ENCODE results near the gene ATF3.

ATF3 gene

DNA sequence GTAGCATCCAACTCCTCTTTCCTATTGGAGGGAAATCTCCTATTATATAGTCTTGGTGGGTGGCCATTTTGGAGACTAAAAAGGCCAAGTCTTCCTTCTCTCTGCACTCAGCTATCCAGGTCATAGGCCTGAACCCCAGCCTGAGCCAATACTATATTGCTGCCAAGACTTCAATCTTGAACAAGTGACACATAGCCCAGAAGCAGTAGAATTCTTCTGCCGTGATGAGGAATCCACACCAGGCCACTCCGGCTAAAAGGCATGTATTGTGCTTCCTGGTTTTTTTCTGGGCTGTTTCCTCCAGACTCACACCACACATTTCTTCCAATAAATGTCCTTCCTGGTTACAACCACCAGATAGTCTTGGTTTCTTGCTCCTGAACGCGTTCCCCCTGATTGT, 43.0 kb downstream of the ATF3 start:
- DNase-seq (ENCODE audit: low read depth, low spot score): no peak

DNA sequence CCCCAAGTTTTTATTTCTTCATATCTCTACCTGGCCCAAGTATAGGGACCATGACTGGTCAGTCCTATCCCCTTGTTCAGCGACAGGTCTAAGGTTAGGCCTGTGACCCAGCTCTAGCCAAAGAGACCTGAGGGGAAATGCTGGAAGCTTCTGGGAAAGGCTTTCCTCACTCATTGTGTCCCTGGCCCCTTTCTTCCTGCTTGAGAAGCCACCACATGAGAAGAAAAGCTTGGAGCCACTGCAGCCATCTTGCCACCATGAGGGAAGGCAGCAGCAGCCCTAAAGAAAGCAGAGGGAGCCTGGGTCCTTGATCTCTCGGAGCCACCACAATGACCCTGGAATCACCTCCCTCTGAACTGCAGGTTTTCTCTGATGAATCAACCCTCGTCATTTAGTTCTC, 43.4 kb downstream of the ATF3 start:
- no peak for DNase-seq (ENCODE audit: low read depth, low spot score)

DNA sequence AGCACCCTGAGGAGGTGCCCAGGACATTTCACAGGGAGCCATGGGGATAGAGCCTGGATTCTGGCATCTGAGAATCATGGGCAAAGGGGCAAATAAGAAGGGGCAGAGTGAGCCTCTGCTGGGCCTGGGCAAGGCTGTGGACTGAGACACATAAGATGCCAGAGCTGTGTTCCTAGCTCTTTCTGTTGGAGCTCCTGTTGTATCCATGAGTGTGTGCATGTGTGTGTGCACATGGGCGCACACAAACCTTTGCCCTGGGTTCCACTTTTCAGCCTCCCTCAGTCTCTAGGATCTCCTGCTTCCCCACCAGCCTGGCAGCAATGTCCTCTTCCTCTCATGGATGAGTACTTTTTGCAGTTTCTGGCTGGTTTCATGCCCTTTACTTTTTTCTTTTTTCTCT, 44.0 kb downstream of the ATF3 start:
- no peak for DNase-seq (ENCODE audit: low read depth, low spot score)

- peak; percentile 91 for DNase-seq (ENCODE audit: low read depth, low spot score)
Measured at GRCh38 chr1:212655668-212656440, 47.3 kb downstream of the ATF3 start.

GRCh38 chr1:212656730-212657129, 48.2 kb downstream of the ATF3 start:
- DNase-seq (ENCODE audit: low read depth, low spot score): no peak

GRCh38 chr1:212658250-212658649, 49.7 kb downstream of the ATF3 start:
- DNase-seq (ENCODE audit: low read depth, low spot score): peak; percentile 73

DNA sequence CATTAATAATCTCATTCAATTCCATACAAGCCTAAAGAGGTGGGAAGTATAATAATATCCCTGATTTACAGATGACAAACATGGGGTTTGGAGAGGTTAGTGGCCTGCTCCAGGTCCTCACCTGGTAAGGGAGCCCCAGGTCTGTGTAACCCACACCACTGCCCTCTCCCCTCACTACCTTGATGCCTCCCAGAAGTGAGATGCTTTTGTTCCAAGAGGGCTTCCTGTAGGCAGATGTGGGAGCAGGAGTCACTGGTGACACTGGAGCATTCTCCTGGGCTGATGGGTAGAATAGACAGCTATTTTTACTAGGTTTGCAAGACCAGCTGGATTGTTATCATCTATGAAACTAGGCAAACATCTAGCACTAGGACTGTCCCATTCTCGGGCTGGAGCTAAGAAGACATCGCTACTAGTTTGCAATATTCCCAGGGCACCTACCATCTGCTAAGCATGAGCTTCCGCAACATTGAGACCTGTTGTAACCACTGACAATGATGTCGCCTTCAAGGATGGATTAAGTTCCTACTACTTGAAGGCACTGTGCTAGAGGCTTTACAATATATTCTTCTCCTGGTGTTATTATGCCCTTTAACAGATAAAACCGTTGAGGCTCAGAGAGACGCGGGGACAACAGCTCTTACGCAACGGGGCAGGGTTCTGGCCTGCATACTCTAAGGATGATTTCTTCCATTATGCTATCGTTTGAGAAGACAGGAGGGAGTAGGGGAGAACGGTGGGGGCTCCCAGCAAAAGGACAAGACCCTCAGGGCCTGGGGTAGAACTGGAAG, 56.0 kb downstream of the ATF3 start:
- DNase-seq (ENCODE audit: low read depth, low spot score): no peak

DNA sequence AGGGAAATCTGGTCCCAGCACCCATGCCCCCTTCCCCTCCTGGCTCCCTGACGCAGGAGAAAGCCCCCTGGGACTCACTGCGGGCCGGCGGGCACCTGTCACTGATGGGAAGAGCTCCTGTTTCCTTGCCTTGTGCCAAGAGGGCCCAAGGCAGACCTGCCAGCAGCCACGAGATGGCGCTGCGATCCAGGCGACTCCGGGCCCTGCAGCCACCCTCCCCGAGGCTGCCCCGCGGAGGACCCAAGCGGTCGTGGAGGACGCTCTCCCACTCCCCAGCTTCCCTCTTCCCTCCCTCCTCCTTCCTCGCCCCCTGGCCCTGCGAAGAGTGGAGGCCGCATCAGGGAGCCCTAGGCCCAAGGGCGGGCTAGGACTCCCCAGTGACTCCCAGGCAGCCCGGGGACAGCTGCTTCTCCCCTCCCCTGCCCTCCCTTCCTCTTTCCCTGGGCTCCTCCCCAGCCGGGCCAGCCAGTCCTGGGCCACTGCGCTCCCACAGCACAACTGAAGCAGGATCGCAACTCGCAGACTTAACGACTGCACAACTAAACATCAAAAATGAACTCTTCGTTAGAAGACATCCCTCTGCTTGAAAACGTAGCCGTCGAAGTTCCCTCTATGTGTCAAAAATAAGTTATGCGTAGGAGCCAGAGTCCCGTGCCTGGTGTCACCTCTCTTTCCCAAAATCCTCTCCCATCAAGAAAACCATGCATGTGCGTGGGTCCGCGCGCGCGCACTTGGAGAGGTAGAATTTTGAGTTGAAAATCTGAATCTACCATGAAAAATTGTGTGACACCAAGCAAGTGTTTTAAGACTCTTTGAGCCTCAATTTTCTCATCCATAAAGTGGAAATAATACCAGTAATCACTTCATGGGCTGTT, 56.9 kb downstream of the ATF3 start:
- DNase-seq (ENCODE audit: low read depth, low spot score): peak; percentile 92

DNA sequence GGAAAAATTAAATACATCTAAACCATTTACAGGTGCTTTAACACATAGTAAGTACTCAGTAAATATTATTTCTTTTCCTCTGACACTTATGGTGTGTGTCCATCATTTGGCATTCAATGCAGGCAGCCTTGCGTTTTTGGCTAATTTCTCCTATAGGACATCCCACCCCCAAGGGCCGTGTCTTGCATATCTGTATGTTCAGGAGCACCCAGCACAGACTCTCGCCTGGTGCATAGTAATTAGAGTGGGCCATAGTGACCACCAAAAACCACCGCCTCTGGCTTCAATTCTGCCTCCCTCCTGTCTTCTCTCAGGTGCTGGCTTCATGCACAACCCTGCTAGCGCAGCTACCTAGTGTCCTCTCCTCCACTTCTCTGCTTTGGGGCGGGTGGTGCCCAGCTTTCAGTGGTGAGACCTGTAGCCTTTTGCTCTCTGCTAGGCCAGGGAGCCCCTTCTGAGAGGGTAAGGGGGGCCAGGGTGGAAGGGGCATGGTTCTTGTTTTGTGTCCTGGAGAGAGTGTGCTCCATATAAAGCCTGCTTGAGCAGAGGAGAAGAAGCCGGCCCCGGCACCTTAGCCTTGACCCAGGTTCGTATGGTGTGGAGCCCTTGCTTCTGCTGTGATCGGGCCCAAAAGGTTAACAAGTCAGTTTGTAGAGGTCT, 57.7 kb downstream of the ATF3 start:
- no peak for DNase-seq (ENCODE audit: low read depth, low spot score)

DNA sequence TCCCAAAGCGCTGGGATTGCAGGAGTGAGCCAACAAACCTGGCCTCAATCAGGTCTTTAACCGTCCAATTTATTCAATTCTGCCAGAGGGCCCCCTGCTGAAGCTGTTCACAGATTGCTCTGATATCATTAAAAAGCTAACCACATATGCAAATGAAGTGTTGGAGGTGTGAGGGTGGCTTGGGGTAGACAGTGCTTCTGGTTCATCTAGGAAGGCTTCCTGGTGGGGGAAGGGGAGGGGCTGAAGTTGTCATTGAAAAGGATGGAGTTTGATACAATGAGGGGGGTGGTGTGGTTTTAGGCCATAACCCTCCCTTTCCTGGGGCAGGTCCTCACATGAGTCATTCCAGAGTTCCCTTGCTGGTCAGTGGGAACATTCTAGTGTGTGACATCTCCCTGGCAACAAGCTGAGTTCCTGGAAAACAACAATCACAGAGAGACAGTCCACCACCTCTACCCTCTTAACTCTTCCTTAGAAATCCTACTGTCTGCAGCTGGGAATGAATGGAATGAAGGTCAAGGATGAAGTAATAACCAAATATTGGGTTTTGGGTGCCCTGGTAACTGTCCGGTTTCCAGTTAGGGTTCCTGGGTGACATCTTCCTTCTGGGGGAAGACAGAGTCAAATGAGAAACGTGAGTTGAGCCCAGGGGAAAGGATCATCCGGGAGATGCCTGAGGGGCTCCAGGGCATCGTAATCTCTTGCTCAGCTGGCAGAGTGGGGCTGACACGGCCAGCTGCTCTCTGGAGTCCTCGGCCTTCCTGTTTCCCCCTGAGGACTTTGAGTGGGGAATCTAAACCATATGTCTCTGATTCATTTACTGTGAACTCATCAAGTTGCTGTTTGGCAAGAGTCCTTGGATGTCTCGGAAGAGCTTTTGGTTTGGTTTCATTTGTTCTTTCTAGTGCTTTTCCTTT, 58.9 kb downstream of the ATF3 start:
- peak; percentile 81 for DNase-seq (ENCODE audit: low read depth, low spot score)

DNA sequence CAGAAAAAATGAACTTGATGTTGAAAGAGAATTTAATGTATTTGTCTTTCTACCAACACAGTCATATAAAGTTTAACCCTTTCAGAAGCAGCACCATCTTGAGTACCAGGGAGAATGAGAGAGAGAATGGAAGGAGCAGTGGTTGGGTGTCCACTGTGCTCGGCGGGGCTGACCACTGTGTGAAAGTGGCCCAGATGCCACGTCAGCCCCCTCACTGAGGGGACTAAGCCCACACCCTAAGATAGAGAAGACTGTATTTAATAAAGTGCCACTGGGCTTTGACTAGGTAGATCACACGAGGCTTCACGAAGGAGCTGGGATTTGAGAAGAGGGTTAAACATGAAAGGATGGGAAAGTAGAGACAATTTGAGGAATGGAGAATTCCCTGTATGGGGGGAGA, 59.9 kb downstream of the ATF3 start:
- DNase-seq (ENCODE audit: low read depth, low spot score): no peak

- no peak for DNase-seq (ENCODE audit: low read depth, low spot score)
Measured at GRCh38 chr1:212669102-212669501, 60.5 kb downstream of the ATF3 start.

DNA sequence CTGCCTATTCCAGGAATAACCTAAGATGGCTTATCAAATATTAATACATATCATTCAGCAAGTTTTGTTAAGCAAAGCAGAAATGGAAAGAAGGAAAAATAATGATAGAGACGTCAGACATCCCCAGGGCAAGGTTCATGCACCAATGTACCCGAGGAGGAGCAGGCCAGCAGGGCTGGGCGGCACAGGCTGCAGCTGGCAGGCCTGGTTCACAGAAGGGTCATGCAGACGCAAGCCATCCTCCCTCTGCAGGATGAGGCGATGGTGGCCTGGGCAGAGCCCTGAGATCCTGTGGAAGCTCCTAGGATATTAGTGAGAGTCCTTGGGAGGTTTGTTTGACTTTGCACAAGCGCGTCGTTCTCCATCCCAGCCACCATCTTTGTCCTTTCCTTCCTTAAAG, 61.0 kb downstream of the ATF3 start:
- no peak for DNase-seq (ENCODE audit: low read depth, low spot score)

- no peak for DNase-seq (ENCODE audit: low read depth, low spot score)
Measured at GRCh38 chr1:212670301-212670700, 61.7 kb downstream of the ATF3 start.

Data from ELF-1 (cell line).